Skeletal muscle tissue (tissue), 1 donor: ENCODE results near the gene SLC6A19. TPM values are rescaled to one million over a fixed set of nuclear protein-coding genes. Genes with fewer than 3 reads are reported as not detected.

ENCODE experiments used
- total RNA-seq: library from RNA; depleted of rRNA; stranded (reverse); fragments of >200 nt; gene quantifications from one replicate; pipeline ENCODE4 v1.2.3, GENCODE V29; 2014

The SLC6A19 gene
- total RNA-seq, 1 donor from 2014 or later: under 0.01 TPM

Other genes starting within 250 kb of the SLC6A19 start
- 1.6 TPM for gene NKD2, start 192.8 kb upstream of the SLC6A19 start, total RNA-seq
- gene SLC12A7, start 89.5 kb upstream of the SLC6A19 start, total RNA-seq: 5.7 TPM
- gene SLC6A18, start 23.8 kb downstream of the SLC6A19 start, total RNA-seq: not detected
- gene TERT, start 93.5 kb downstream of the SLC6A19 start, total RNA-seq: not detected
- 113 TPM for gene CLPTM1L, start 143.5 kb downstream of the SLC6A19 start, total RNA-seq
- not detected for gene SLC6A3, start 243.8 kb downstream of the SLC6A19 start, total RNA-seq